Endodermal cell (in vitro differentiated cells): ENCODE results near the gene SLC25A23. TPM values are rescaled to one million over a fixed set of nuclear protein-coding genes. Genes with fewer than 3 reads are reported as not detected.
"Not testable (repeated sequence)": the region's sequence is repeated elsewhere in the genome, so short reads cannot be mapped to it uniquely, and the experiment has no call there.

ENCODE experiments used
- DNase-seq: peaks from one replicate; pipeline ENCODE4 v3.0.0-alpha.2; 2017
- H3K27ac ChIP-seq: 2 replicates; pipeline ENCODE4 v1.5.1; 2013; ENCODE audit warnings: mild to moderate bottlenecking, low read depth, low read length, moderate library complexity
- H3K27me3 ChIP-seq: 2 replicates; pipeline ENCODE4 v1.6.1; 2013; ENCODE audit warnings: mild to moderate bottlenecking, low read length, moderate library complexity; ENCODE audit not compliant: insufficient read depth, control insufficient read depth, poor library complexity, severe bottlenecking
- H3K36me3 ChIP-seq: 2 replicates; pipeline ENCODE4 v1.7.0; 2013; ENCODE audit warnings: mild to moderate bottlenecking, low read length, moderate library complexity; ENCODE audit not compliant: control insufficient read depth, insufficient read depth
- H3K4me1 ChIP-seq: one replicate; pipeline ENCODE4 v1.7.0; 2013; ENCODE audit warnings: low read length; ENCODE audit not compliant: control insufficient read depth, insufficient read depth
- H3K4me3 ChIP-seq: 2 replicates; pipeline ENCODE4 v1.5.1; 2013; ENCODE audit warnings: mild to moderate bottlenecking, low read length, moderate library complexity
- H3K9ac ChIP-seq: 2 replicates; pipeline ENCODE4 v1.6.1; 2013; ENCODE audit warnings: mild to moderate bottlenecking, low read length, moderate library complexity; ENCODE audit not compliant: poor library complexity, severe bottlenecking; ENCODE audit errors: extremely low read depth
- H3K9me3 ChIP-seq: 2 replicates; pipeline ENCODE4 v1.6.1; 2013; ENCODE audit warnings: mild to moderate bottlenecking, low read length, moderate library complexity; ENCODE audit not compliant: control insufficient read depth
- H3K27ac Mint-ChIP-seq: 2 replicates; pipeline ENCODE4 v1.8.0; 2020; ENCODE audit warnings: mixed read lengths
- H3K27me3 Mint-ChIP-seq: 2 replicates; pipeline ENCODE4 v1.8.0; 2021; ENCODE audit warnings: mild to moderate bottlenecking, mixed read lengths; ENCODE audit not compliant: insufficient read depth
- H3K36me3 Mint-ChIP-seq: 2 replicates; pipeline ENCODE4 v1.8.0; 2020; ENCODE audit warnings: low read depth, mixed read lengths
- H3K4me1 Mint-ChIP-seq: 2 replicates; pipeline ENCODE4 v1.8.0; 2020; ENCODE audit warnings: mixed read lengths
- H3K4me3 Mint-ChIP-seq: 2 replicates; pipeline ENCODE4 v1.8.0; 2020; ENCODE audit warnings: mild to moderate bottlenecking, moderate library complexity, mixed read lengths
- H3K9me3 Mint-ChIP-seq: 2 replicates; pipeline ENCODE4 v1.8.0; 2020; ENCODE audit warnings: mild to moderate bottlenecking, mixed read lengths
- WGBS, 2 experiments: methylation state at CpG; one replicate each; pipeline versions ENCODE4 v1.1.5 to v1.1.7; 2013; ENCODE audit warnings: missing lambda C conversion rate in 2 of 2, mixed read lengths in 1 of 2; ENCODE audit not compliant: insufficient coverage in 1 of 2, insufficient read length in 1 of 2; 5-methylcytosine and 5-hydroxymethylcytosine counted together
- total RNA-seq, 2 donors: library from RNA; stranded (reverse); fragmentation: NEBNext Ultra II Directional in 1 of 2; extraction: Animal tissue kit (Norgen Biotek cat#: 25700) in 1 of 2; gene quantifications; 2 replicates in 1 of 2; 3 replicates in 1 of 2; pipeline ENCODE4 v1.2.1, GENCODE V29; 2021
- TF ChIP-seq, protein P1 (sequence below): fragments of 200-600 bp; sonication (generic); conservative IDR thresholded peaks from 2 replicates; pipeline ENCODE4 v1.5.0; 2021; ENCODE audit warnings: antibody characterized with exemption, mild to moderate bottlenecking

Gene SLC25A23
- total RNA-seq, 2 donors from 2014 or later: 34.9 to 39.5 TPM

- Mint-ChIP-seq H3K9me3 (peaks cover 1% of the 10 kb centered on the region), H3K27ac (no peak overlapping the region), H3K4me1 (no peaks in the 10 kb centered on the region), H3K4me3 (no peak overlapping the region), H3K36me3 (no peaks in the 10 kb centered on the region), H3K27me3 (peaks cover 30% of the 10 kb centered on the region)
- H3K4me3 ChIP-seq: no peak overlapping the region
- no peaks in the 10 kb centered on the region for H3K9me3 ChIP-seq
- 73 to 74% methylated on average over 8 to 10 of the region's 11 CpGs for WGBS, 2 experiments
- no peak overlapping the region for H3K27ac ChIP-seq
- no peaks in the 10 kb centered on the region for H3K4me1 ChIP-seq
- no peak for DNase-seq
- no peaks in the 10 kb centered on the region for H3K36me3 ChIP-seq
- TF ChIP-seq, protein P1, sequence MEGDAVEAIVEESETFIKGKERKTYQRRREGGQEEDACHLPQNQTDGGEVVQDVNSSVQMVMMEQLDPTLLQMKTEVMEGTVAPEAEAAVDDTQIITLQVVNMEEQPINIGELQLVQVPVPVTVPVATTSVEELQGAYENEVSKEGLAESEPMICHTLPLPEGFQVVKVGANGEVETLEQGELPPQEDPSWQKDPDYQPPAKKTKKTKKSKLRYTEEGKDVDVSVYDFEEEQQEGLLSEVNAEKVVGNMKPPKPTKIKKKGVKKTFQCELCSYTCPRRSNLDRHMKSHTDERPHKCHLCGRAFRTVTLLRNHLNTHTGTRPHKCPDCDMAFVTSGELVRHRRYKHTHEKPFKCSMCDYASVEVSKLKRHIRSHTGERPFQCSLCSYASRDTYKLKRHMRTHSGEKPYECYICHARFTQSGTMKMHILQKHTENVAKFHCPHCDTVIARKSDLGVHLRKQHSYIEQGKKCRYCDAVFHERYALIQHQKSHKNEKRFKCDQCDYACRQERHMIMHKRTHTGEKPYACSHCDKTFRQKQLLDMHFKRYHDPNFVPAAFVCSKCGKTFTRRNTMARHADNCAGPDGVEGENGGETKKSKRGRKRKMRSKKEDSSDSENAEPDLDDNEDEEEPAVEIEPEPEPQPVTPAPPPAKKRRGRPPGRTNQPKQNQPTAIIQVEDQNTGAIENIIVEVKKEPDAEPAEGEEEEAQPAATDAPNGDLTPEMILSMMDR: no peak
- no peak overlapping the region for H3K9ac ChIP-seq
- H3K27me3 ChIP-seq: peaks cover 7% of the 10 kb centered on the region
Measured at GRCh38 chr19:6433165-6433564, 26.4 kb downstream of the SLC25A23 start.

GRCh38 chr19:6431891-6432290 is 27.7 kb downstream of the SLC25A23 start:
- no peak overlapping the region for H3K4me3 ChIP-seq
- H3K27me3 Mint-ChIP-seq: peaks cover 34% of the 10 kb centered on the region
- no peaks in the 10 kb centered on the region for H3K36me3 Mint-ChIP-seq
- DNase-seq: no peak
- no peaks in the 10 kb centered on the region for H3K4me1 Mint-ChIP-seq
- no peaks in the 10 kb centered on the region for H3K4me1 ChIP-seq
- no peak overlapping the region for H3K4me3 Mint-ChIP-seq
- 83 to 92% methylated on average over 2 to 11 of the region's 11 CpGs for WGBS, 2 experiments
- H3K27ac ChIP-seq: no peak overlapping the region
- peaks cover 7% of the 10 kb centered on the region for H3K27me3 ChIP-seq
- no peak overlapping the region for H3K27ac Mint-ChIP-seq
- no peaks in the 10 kb centered on the region for H3K9me3 Mint-ChIP-seq
- H3K9ac ChIP-seq: no peak overlapping the region
- TF ChIP-seq, protein P1: no peak
- H3K9me3 ChIP-seq: no peaks in the 10 kb centered on the region
- H3K36me3 ChIP-seq: no peaks in the 10 kb centered on the region

DNA sequence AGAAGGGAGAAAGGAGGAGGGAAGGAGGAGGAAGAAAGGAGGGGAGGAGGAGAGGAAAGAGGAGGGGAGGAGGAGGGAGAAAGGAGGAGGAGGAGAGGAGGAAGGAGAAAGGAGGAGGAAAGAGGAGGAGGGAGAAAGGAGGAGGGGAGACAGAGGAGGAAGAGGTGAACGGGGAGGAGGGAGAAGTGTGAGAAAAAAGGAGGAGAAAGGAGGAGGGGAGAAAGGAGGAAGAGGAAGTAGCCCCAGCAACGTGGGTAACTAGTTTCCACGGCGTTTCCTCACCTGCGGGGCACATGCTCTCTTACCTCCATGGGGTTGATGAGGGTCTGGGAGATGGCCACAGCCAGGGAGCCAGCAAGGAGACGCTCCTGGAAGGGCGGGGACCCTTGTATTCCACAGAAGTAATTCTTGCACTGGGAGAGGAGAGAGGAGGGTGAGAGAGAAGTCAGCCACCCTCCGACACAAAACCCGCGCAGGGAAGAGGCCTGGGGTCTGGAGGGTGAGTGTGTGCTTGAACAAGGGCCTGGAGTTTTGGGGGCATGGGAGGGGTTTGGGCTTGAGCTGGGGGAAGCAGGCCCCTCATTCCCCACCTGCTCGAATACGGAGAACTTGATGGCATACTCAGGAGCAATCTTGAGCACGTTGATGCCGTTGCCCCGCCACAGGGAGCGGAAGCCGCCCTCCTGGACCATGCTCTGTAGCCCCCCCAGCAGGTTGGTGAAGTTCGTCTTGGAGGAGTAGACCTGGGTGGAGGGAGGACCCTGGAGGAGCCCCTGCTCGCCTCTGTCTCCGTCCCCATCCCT is 30.0 kb downstream of the SLC25A23 start:
- Histone ChIP-seq H3K27ac (no peak overlapping the region), H3K27me3 (peaks cover 7% of the 10 kb centered on the region), H3K4me3 (no peak overlapping the region), H3K9me3 (peaks cover 6% of the 10 kb centered on the region), H3K36me3 (no peaks in the 10 kb centered on the region), H3K9ac (no peak overlapping the region), H3K4me1 (no peaks in the 10 kb centered on the region)
- WGBS, 2 experiments: 53 to 70% methylated on average over 8 to 20 of the region's 20 CpGs
- H3K36me3 Mint-ChIP-seq: no peaks in the 10 kb centered on the region
- DNase-seq: no peak
- H3K27me3 Mint-ChIP-seq: peaks cover 34% of the 10 kb centered on the region
- TF ChIP-seq, protein P1: no peak
- no peak overlapping the region for H3K27ac Mint-ChIP-seq
- H3K4me3 Mint-ChIP-seq: no peak overlapping the region
- H3K9me3 Mint-ChIP-seq: peaks cover 11% of the 10 kb centered on the region
- H3K4me1 Mint-ChIP-seq: no peaks in the 10 kb centered on the region

GRCh38 chr19:6428692-6429418 is 30.7 kb downstream of the SLC25A23 start:
- not testable (repeated sequence) for H3K36me3 ChIP-seq, DNase-seq, H3K4me3 ChIP-seq, H3K27ac ChIP-seq, H3K9ac ChIP-seq, H3K4me1 ChIP-seq, H3K36me3 Mint-ChIP-seq, H3K27ac Mint-ChIP-seq, H3K4me3 Mint-ChIP-seq, H3K4me1 Mint-ChIP-seq, H3K27me3 ChIP-seq, H3K9me3 ChIP-seq
- WGBS, 2 experiments: 84 to 92% methylated on average over 2 of the region's 2 CpGs
- peaks cover 32% of the 10 kb centered on the region for H3K27me3 Mint-ChIP-seq
- peaks cover 11% of the 10 kb centered on the region for H3K9me3 Mint-ChIP-seq
